Liver (tissue), 9 donors: Measurements from ENCODE around the gene SNAI1. TPM values are rescaled to one million over a fixed set of nuclear protein-coding genes. Genes with fewer than 3 reads are reported as not detected.

Experiments used
- DNase-seq: peaks from one replicate; pipeline ENCODE4 v3.0.0-alpha.2; 2017; ENCODE audit warnings: low spot score
- H3K27ac ChIP-seq, 2 donors: one replicate each; pipeline ENCODE4 v1.7.0; 2013; ENCODE audit warnings: inconsistent platforms in 2 of 2, low read length in 2 of 2, control low read depth in 1 of 2, low read depth in 1 of 2, mild to moderate bottlenecking in 1 of 2
- H3K27me3 ChIP-seq, 4 donors: one replicate each; pipeline versions ENCODE4 v1.6.1 to v1.7.0; 2013; ENCODE audit warnings: low read length in 3 of 4, inconsistent platforms in 1 of 4, mild to moderate bottlenecking in 1 of 4, moderate library complexity in 1 of 4; ENCODE audit not compliant: control insufficient read depth in 4 of 4, insufficient read depth in 4 of 4
- H3K36me3 ChIP-seq, 4 donors: one replicate each; pipeline versions ENCODE4 v1.6.1 to v1.7.0; 2013; ENCODE audit warnings: low read length in 3 of 4, mild to moderate bottlenecking in 3 of 4, low read depth in 1 of 4, moderate library complexity in 1 of 4; ENCODE audit not compliant: control insufficient read depth in 4 of 4, insufficient read depth in 3 of 4
- H3K4me1 ChIP-seq, 4 donors: one replicate each; pipeline versions ENCODE4 v1.6.1 to v1.7.0; 2013; ENCODE audit warnings: low read length in 3 of 4, mild to moderate bottlenecking in 3 of 4, moderate library complexity in 1 of 4; ENCODE audit not compliant: control insufficient read depth in 4 of 4, insufficient read depth in 4 of 4
- H3K4me3 ChIP-seq, 3 donors: one replicate each; pipeline versions ENCODE4 v1.6.1 to v1.7.0; 2013; ENCODE audit warnings: low read length in 3 of 3, control low read depth in 1 of 3, low read depth in 1 of 3, mild to moderate bottlenecking in 1 of 3
- H3K9ac ChIP-seq, 2 donors: one replicate each; pipeline ENCODE4 v1.7.0; 2013; ENCODE audit warnings: low read length in 2 of 2, mild to moderate bottlenecking in 2 of 2, moderate library complexity in 2 of 2, control low read depth in 1 of 2, low read depth in 1 of 2
- H3K9me3 ChIP-seq, 4 donors: one replicate each; pipeline versions ENCODE4 v1.6.1 to v1.7.0; 2013; ENCODE audit warnings: low read length in 3 of 4; ENCODE audit not compliant: control insufficient read depth in 4 of 4
- ATF3 ChIP-seq: IDR thresholded peaks from 2 replicates; pipeline ENCODE4 v1.6.1; 2016; ENCODE audit warnings: antibody characterized with exemption
- CTCF ChIP-seq: fragments of 150-350 bp; IDR thresholded peaks from 2 replicates; pipeline ENCODE4 v1.5.1; 2017; ENCODE audit warnings: improper control_type of control experiment, low read depth, low read length; ENCODE audit not compliant: missing input control
- EGR1 ChIP-seq, 2 donors: IDR thresholded peaks; 2 replicates each; pipeline ENCODE4 v1.6.1; 2016 to 2018; ENCODE audit warnings: antibody characterized with exemption in 2 of 2, low read depth in 2 of 2
- FOXA1 ChIP-seq: IDR thresholded peaks from 2 replicates; pipeline ENCODE4 v1.6.1; 2016; ENCODE audit warnings: antibody characterized with exemption
- FOXA2 ChIP-seq: IDR thresholded peaks from 2 replicates; pipeline ENCODE4 v1.6.1; 2016; ENCODE audit warnings: antibody characterized with exemption
- GABPA ChIP-seq, 2 donors: IDR thresholded peaks in 1 of 2; conservative IDR thresholded peaks in 1 of 2; 2 replicates each; pipeline ENCODE4 v1.6.1; 2016; ENCODE audit warnings: antibody characterized with exemption in 2 of 2, mild to moderate bottlenecking in 1 of 2, moderate library complexity in 1 of 2
- HNF4A ChIP-seq, 2 donors: conservative IDR thresholded peaks; 2 replicates each; pipeline ENCODE4 v1.6.1; 2016; ENCODE audit warnings: antibody characterized with exemption in 2 of 2, mild to moderate bottlenecking in 2 of 2
- HNF4G ChIP-seq: IDR thresholded peaks from 2 replicates; pipeline ENCODE4 v1.6.1; 2016; ENCODE audit warnings: antibody characterized with exemption
- JUND ChIP-seq, 2 donors: IDR thresholded peaks; 2 replicates each; pipeline ENCODE4 v1.6.1; 2016; ENCODE audit warnings: antibody characterized with exemption in 2 of 2
- MAX ChIP-seq: IDR thresholded peaks from 2 replicates; pipeline ENCODE4 v1.6.1; 2016; ENCODE audit warnings: antibody characterized with exemption
- NR2F2 ChIP-seq: IDR thresholded peaks from 2 replicates; pipeline ENCODE4 v1.6.1; 2016; ENCODE audit warnings: antibody characterized with exemption
- RAD21 ChIP-seq, 2 donors: IDR thresholded peaks; 2 replicates each; pipeline ENCODE4 v1.6.1; 2016; ENCODE audit warnings: antibody characterized with exemption in 2 of 2, mild to moderate bottlenecking in 2 of 2
- REST ChIP-seq: IDR thresholded peaks from 2 replicates; pipeline ENCODE4 v1.6.1; 2016; ENCODE audit warnings: antibody characterized with exemption, mild to moderate bottlenecking
- RXRA ChIP-seq, 2 donors: IDR thresholded peaks; 2 replicates each; pipeline ENCODE4 v1.6.1; 2017 to 2018; ENCODE audit warnings: antibody characterized with exemption in 2 of 2, mild to moderate bottlenecking in 1 of 2
- SP1 ChIP-seq: IDR thresholded peaks from 2 replicates; pipeline ENCODE4 v1.6.1; 2018; ENCODE audit warnings: antibody characterized with exemption, mild to moderate bottlenecking
- TAF1 ChIP-seq: conservative IDR thresholded peaks from 2 replicates; pipeline ENCODE4 v1.6.1; 2016; ENCODE audit warnings: antibody characterized with exemption, mild to moderate bottlenecking
- YY1 ChIP-seq: IDR thresholded peaks from 2 replicates; pipeline ENCODE4 v1.6.1; 2016; ENCODE audit warnings: antibody characterized with exemption, mild to moderate bottlenecking
- ZBTB33 ChIP-seq: IDR thresholded peaks from 2 replicates; pipeline ENCODE4 v1.6.1; 2016; ENCODE audit warnings: antibody characterized with exemption
- WGBS: extraction: QIAGEN DNeasy Blood & Tissue Kit; methylation state at CpG from one replicate; pipeline ENCODE4 v1.1.7; 2013; 5-methylcytosine and 5-hydroxymethylcytosine counted together
- polyA plus RNA-seq, 2 donors: library from polyadenylated mRNA; stranded (reverse) in 1 of 2; unstranded in 1 of 2; fragments of 200-250 nt in 1 of 2; fragments of >200 nt in 1 of 2; fragmentation: Nextera tagmentation in 1 of 2; extraction: Ambion mirVana in 1 of 2; gene quantifications; one replicate each; pipeline versions ENCODE4 v1.2.1 to v1.2.3, GENCODE V29; 2013 to 2015
- total RNA-seq, 2 donors: library from RNA; depleted of rRNA; stranded (reverse); fragments of >200 nt; gene quantifications; one replicate each; pipeline ENCODE4 v1.2.3, GENCODE V29; 2014
- donor health status: healthy.
- donor health status: healthy.
- donor health status: healthy.
- donor health status: healthy.
- donor health status: healthy.

The SNAI1 gene
- total and polyA plus RNA-seq, 4 donors: 0.28 to 3.4 (median 0.60) TPM

DNA sequence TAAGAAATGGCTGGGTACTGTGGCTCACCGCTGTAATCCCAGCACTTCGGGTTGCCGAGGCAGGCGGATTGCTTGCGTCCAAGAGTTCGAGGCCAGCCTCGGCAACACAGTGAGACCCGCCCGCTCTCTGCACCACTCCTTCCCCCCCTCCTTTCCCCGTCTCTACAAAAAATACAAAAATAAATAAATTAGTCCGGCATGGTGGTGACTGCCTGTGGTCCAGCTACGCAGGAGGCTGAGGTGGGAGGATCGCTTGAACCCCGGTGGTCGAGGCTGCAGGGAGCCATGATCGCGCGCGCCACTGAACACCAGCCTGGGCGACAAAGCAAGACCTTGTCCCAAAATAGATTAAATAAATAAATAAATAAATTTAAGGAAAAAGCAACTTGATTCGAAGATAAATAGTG lies 47.0 kb upstream of the SNAI1 start:
- no peaks in the 10 kb centered on the region for H3K9me3 ChIP-seq
- peaks cover 0 to 4% (median 0%) of the 10 kb centered on the region in 4 donors for H3K36me3 ChIP-seq
- DNase-seq: no peak
- no peaks in the 10 kb centered on the region for H3K27me3 ChIP-seq
- peak overlapping the region in 2 of 3 donors; percentile 46 to 86 for H3K4me3 ChIP-seq
- peak overlapping the region; percentile 69 to 83 for H3K27ac ChIP-seq
- peak overlapping the region; percentile 37 to 43 for H3K9ac ChIP-seq
- TF ChIP-seq JUND (IDR thresholded peaks at IDR 0.05): no peak
- TF ChIP-seq SP1: no peak
- no peak for TF ChIP-seq MAX
- 37% methylated on average over 21 of the region's 21 CpGs for WGBS
- H3K4me1 ChIP-seq: peaks cover 8 to 33% (median 30%) of the 10 kb centered on the region in 4 donors

DNA sequence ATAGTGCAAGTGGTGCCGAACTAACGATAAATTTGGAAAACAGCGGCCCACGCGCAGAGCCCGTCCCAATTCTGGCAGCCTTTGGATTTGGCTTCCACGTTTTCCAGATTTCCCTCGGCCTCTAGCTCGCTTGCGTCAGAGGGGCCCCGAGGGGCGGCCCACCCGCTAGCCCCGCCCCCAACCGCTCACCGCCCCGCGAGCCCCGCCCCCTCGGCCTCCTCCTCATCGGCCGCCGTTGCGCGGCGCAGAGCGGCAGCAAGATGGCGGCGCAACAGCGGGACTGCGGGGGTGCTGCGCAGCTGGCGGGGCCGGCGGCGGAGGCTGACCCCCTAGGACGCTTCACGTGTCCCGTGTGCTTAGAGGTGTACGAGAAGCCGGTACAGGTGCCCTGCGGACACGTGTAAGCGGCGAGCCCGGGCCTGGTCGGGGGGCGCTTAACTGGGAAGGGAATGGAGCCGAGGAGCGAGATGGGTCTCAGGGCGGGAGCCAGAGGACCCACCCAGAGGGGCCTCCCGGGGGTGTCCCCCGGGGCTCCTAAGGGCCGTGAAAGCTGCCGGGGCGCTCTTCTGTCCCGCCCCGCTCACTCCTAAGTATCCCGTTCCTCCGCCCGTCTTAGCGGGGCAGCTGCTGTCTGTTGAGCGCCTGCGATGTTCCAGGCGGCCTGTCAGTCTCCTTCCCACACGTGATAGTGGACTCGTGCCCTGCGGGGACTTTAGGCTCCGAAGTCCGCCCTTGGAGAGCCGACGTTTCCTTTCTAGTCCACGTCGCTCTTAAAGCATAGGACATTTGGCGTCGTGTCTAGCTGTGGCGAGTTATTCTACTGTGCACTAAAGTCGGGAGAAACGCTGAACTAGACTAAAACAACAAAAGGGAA lies 46.4 kb upstream of the SNAI1 start, which contains the start of gene RNF114:
Gene RNF114 (plus strand): TSS at position 245 of the 874 bp plus-strand sequence. CDS start 16 bp downstream, at position 261.
- peak; percentile 57 for TF ChIP-seq MAX
- TF ChIP-seq JUND (IDR thresholded peaks at IDR 0.05): no peak
- no peak for TF ChIP-seq ZBTB33
- TF ChIP-seq REST: no peak
- no peak for TF ChIP-seq RXRA (IDR thresholded peaks at IDR 0.05)
- TF ChIP-seq RAD21 (IDR thresholded peaks at IDR 0.05): no peak
- TF ChIP-seq NR2F2: no peak
- peak; percentile 35 for TF ChIP-seq SP1
- TF ChIP-seq GABPA (IDR thresholded peaks at IDR 0.05 in 1 of 2, conservative IDR thresholded peaks at IDR 0.05 in 1 of 2): peak in 1 of 2 donors; percentile 16
- TF ChIP-seq FOXA1: no peak
- peak; percentile 95 for TF ChIP-seq YY1
- no peak for TF ChIP-seq CTCF
- no peak for TF ChIP-seq FOXA2
- TF ChIP-seq HNF4G: peak; percentile 12
- TF ChIP-seq ATF3: no peak
- peak in 1 of 2 donors; percentile 18 for TF ChIP-seq EGR1 (IDR thresholded peaks at IDR 0.05; ENCODE audit: low read depth in 2 of 2)
- TF ChIP-seq TAF1: no peak
- TF ChIP-seq HNF4A (conservative IDR thresholded peaks at IDR 0.05): peak; percentile 65 to 82
- no peaks in the 10 kb centered on the region for H3K9me3 ChIP-seq
- no peaks in the 10 kb centered on the region for H3K27me3 ChIP-seq
- peaks cover 2 to 9% (median 4%) of the 10 kb centered on the region in 4 donors for H3K36me3 ChIP-seq
- H3K4me1 ChIP-seq: peaks cover 8 to 33% (median 29%) of the 10 kb centered on the region in 4 donors
- peak within 1 kb of the TSS; percentile 86 to 99 (median 98) for H3K4me3 ChIP-seq
- peak within 1 kb of the TSS; percentile 87 to 96 for H3K27ac ChIP-seq
- WGBS: under 1% methylated on average over 79 of the region's 79 CpGs
- peak within 1 kb of the TSS; percentile 87 to 98 for H3K9ac ChIP-seq
- peak; percentile 96 for DNase-seq
